Activated naive CD8-positive, alpha-beta T cell treated with anti-CD3 and anti-CD28 coated beads, Interleukin-2, amount 10 ng/mL, durations not matched to agents 7 days and 5 days (primary cell): ENCODE data around the gene COIL. TPM values are rescaled to one million over a fixed set of nuclear protein-coding genes. Genes with fewer than 3 reads are reported as not detected.
A peak's percentile ranks its signal among the peaks of the same experiment; 100 is the strongest.

Source experiments
- ATAC-seq: fragments of 150-1000 bp; cut with Tn5 transposase; one replicate; pipeline ENCODE4 v1.10.0; 2021; ENCODE audit warnings: low read depth, moderate library complexity
- POLR2A ChIA-PET: fragments of 350-600 bp; sonication (Branson Sonifier 250); formaldehyde crosslinking; loops from one replicate; lab custom pipeline; 2021; ENCODE audit warnings: antibody characterized with exemption; lab: Charles Lee
- DNase-seq: peaks from one replicate; pipeline ENCODE4 v3.0.0; 2021
- H3K27ac Mint-ChIP-seq: one replicate; pipeline ENCODE4 v1.8.0; 2022; ENCODE audit warnings: mild to moderate bottlenecking, mixed read lengths
- H3K27me3 Mint-ChIP-seq: one replicate; pipeline ENCODE4 v1.8.0; 2022; ENCODE audit warnings: mild to moderate bottlenecking, moderate library complexity, mixed read lengths
- H3K36me3 Mint-ChIP-seq: one replicate; pipeline ENCODE4 v1.8.0; 2021; ENCODE audit warnings: mild to moderate bottlenecking, mixed read lengths
- H3K4me1 Mint-ChIP-seq: one replicate; pipeline ENCODE4 v1.8.0; 2021; ENCODE audit warnings: mixed read lengths
- H3K4me3 Mint-ChIP-seq: one replicate; pipeline ENCODE4 v1.8.0; 2022; ENCODE audit warnings: mild to moderate bottlenecking, moderate library complexity, mixed read lengths
- H3K9me3 Mint-ChIP-seq: one replicate; pipeline ENCODE4 v1.8.0; 2021; ENCODE audit warnings: mixed read lengths
- total RNA-seq, 2 experiments: library from RNA; stranded (reverse); gene quantifications; one replicate each; pipeline ENCODE4 v1.2.3, GENCODE V29; 2021

The COIL gene
- total RNA-seq, 2 experiments from 2014 or later = 16.4 TPM

- DNase-seq = no peak
- no peaks in the 10 kb centered on the region for H3K9me3 Mint-ChIP-seq
- H3K36me3 Mint-ChIP-seq = peaks cover 56% of the 10 kb centered on the region
- H3K4me1 Mint-ChIP-seq = peaks cover 41% of the 10 kb centered on the region
- no peak for ATAC-seq
- H3K27ac Mint-ChIP-seq = no peak overlapping the region
- H3K27me3 Mint-ChIP-seq = no peaks in the 10 kb centered on the region
- H3K4me3 Mint-ChIP-seq = no peak overlapping the region
- POLR2A ChIA-PET = interaction anchor here (0.7 to 3.2 kb wide), 2 partner anchors 10 to 83 kb away, joined by 4 to 18 read pairs; partner anchors contain the start of gene TRIM25
Measured at GRCh38 chr17:56903560-56903959, 57.3 kb downstream of the COIL start.

DNA sequence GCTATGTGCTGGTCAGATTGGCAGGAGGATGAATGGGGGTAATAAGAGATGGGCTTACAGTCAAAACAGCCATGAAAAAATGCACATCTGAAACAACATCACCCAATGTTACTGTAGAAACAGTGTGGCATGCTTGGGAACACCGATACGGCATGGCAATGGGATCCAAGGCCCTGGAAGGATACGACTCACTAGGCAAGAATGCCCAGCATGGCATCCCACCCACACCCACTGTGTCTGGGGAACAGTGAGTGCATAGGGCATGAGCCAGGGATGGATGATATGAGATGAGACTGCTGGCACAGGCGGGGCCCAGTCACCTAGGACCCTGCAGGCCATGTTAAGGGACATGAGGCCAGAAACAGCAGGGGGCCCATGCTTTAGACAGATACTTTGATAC, 58.5 kb downstream of the COIL start:
- peaks cover 37% of the 10 kb centered on the region for H3K4me1 Mint-ChIP-seq
- ATAC-seq (no peak), DNase-seq (no peak)
- H3K4me3 Mint-ChIP-seq = no peak overlapping the region
- H3K27me3 Mint-ChIP-seq = no peaks in the 10 kb centered on the region
- POLR2A ChIA-PET = no interaction called here
- H3K27ac Mint-ChIP-seq = no peak overlapping the region
- H3K36me3 Mint-ChIP-seq = peaks cover 57% of the 10 kb centered on the region
- H3K9me3 Mint-ChIP-seq = no peaks in the 10 kb centered on the region

- POLR2A ChIA-PET = interaction anchor here (1.4 to 1.9 kb wide), 2 partner anchors 12 to 14 kb away, joined by 3 to 5 read pairs; partner anchors contain the start of gene TRIM25
- DNase-seq = no peak
- ATAC-seq = no peak
- Mint-ChIP-seq H3K27ac (no peak overlapping the region), H3K36me3 (peaks cover 60% of the 10 kb centered on the region), H3K4me3 (no peak overlapping the region), H3K4me1 (peaks cover 24% of the 10 kb centered on the region), H3K9me3 (no peaks in the 10 kb centered on the region), H3K27me3 (no peaks in the 10 kb centered on the region)
Measured at GRCh38 chr17:56899403-56899802, 61.4 kb downstream of the COIL start.

- Mint-ChIP-seq H3K27ac (no peak overlapping the region), H3K27me3 (no peaks in the 10 kb centered on the region), H3K36me3 (peaks cover 60% of the 10 kb centered on the region), H3K4me1 (peaks cover 20% of the 10 kb centered on the region), H3K9me3 (no peaks in the 10 kb centered on the region), H3K4me3 (no peak overlapping the region)
- no peak for DNase-seq
- no peak for ATAC-seq
- POLR2A ChIA-PET = interaction anchor here (1.4 to 1.9 kb wide), 2 partner anchors 11 to 15 kb away, joined by 3 to 5 read pairs; partner anchors contain the start of gene TRIM25
Measured at GRCh38 chr17:56898874-56899273, 62.0 kb downstream of the COIL start.

- Mint-ChIP-seq H3K4me3 (no peak overlapping the region), H3K36me3 (peaks cover 67% of the 10 kb centered on the region), H3K9me3 (no peaks in the 10 kb centered on the region), H3K27ac (peak overlapping the region; percentile 13), H3K27me3 (no peaks in the 10 kb centered on the region), H3K4me1 (peaks cover 21% of the 10 kb centered on the region)
- POLR2A ChIA-PET = no interaction called here
- DNase-seq (no peak), ATAC-seq (no peak)
Measured at GRCh38 chr17:56897646-56898424, 63.0 kb downstream of the COIL start.

GRCh38 chr17:56896968-56897359, 63.9 kb downstream of the COIL start:
- POLR2A ChIA-PET = no interaction called here
- Mint-ChIP-seq H3K9me3 (peaks cover 3% of the 10 kb centered on the region), H3K27me3 (no peaks in the 10 kb centered on the region), H3K4me1 (peaks cover 26% of the 10 kb centered on the region), H3K4me3 (no peak overlapping the region), H3K27ac (no peak overlapping the region), H3K36me3 (peaks cover 71% of the 10 kb centered on the region)
- DNase-seq = no peak
- ATAC-seq = no peak

- Mint-ChIP-seq H3K27me3 (no peaks in the 10 kb centered on the region), H3K4me1 (peaks cover 25% of the 10 kb centered on the region), H3K36me3 (peaks cover 72% of the 10 kb centered on the region), H3K4me3 (no peak overlapping the region), H3K27ac (no peak overlapping the region), H3K9me3 (peaks cover 3% of the 10 kb centered on the region)
- ATAC-seq = no peak
- POLR2A ChIA-PET = no interaction called here
- DNase-seq = no peak
Measured at GRCh38 chr17:56896217-56896967, 64.5 kb downstream of the COIL start.

DNA sequence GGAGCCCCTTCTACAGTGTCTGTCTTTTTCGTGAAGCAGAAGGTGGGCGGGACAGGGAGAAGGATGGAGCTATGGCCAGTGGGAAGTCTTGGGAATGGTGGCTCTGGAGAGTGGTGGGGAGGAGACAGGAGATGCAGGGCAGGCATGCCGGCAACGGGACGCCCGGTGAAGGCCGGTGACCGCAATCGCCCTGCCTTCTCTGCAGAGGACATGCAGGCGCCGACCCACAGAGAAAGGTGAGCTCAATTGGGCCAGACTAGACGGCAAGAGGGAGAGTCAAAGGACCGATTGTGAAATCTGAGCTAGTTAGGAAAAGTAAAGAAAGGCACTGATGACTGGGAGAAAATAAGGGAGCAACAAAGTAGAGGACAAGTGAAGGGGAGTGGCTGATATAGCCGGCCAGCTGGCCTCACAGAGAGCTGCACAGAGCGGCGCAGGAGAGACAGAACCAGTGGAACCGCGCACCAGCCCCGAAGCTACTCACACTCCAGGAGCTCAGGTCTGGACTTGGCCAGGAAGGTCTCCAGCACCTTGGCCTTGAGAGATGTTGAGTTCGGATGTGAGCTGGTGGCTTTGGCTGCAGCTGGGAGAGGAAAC, 65.9 kb downstream of the COIL start:
- peaks cover 79% of the 10 kb centered on the region for H3K36me3 Mint-ChIP-seq
- no peak overlapping the region for H3K27ac Mint-ChIP-seq
- no peak overlapping the region for H3K4me3 Mint-ChIP-seq
- no peak for DNase-seq
- POLR2A ChIA-PET = interaction anchor here (2.7 kb wide), 1 partner anchor 18 kb away, joined by 10 read pairs; the partner anchor contains the start of gene TRIM25
- H3K27me3 Mint-ChIP-seq = no peaks in the 10 kb centered on the region
- ATAC-seq = no peak
- peaks cover 3% of the 10 kb centered on the region for H3K9me3 Mint-ChIP-seq
- peaks cover 22% of the 10 kb centered on the region for H3K4me1 Mint-ChIP-seq

DNA sequence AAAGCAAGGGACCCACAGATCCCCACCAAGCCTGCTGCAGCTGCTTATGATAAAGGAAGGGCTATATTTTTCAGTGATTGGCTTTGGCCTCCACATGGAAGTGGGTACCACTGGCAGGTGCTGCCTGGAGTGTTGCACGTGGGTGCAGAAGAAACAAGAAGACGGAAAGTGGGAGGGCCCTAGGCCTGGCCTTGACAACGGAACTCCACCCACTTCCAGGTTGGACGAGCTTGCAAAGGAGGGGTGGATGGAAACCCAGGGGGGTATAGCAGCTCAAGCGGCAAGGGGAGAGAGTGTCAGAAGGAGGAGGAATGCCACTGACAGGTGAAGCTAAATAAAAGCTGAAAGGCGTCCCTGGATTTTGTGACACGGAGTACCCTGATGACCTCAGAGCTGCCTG, 67.3 kb downstream of the COIL start:
- H3K9me3 Mint-ChIP-seq = peaks cover 3% of the 10 kb centered on the region
- no peak overlapping the region for H3K27ac Mint-ChIP-seq
- peaks cover 84% of the 10 kb centered on the region for H3K36me3 Mint-ChIP-seq
- H3K27me3 Mint-ChIP-seq = no peaks in the 10 kb centered on the region
- no peak for ATAC-seq
- no peak for DNase-seq
- H3K4me1 Mint-ChIP-seq = peaks cover 19% of the 10 kb centered on the region
- POLR2A ChIA-PET = interaction anchor here (2.7 kb wide), 1 partner anchor 20 kb away, joined by 10 read pairs; the partner anchor contains the start of gene TRIM25
- no peak overlapping the region for H3K4me3 Mint-ChIP-seq

DNA sequence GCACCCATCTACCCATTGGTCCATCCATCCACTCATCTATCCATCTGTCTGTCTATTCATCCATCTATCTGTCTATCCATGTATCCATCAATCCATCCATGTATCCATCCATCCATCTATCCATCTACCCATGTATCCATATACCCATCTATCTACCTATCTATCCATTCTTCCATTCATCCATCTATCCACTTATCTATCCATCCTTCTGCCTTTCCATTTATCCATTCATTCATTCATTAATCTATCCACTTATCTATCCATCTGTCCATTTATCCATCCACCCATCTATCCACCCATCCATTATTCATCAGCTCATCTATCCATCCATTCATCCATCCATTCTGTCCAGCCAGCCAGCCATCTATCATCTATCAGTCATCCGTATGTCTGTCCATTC, 68.5 kb downstream of the COIL start:
- H3K4me3 Mint-ChIP-seq = no peak overlapping the region
- ATAC-seq (no peak), DNase-seq (no peak)
- no peaks in the 10 kb centered on the region for H3K27me3 Mint-ChIP-seq
- H3K27ac Mint-ChIP-seq = peak overlapping the region; percentile 20
- POLR2A ChIA-PET = no interaction called here
- H3K36me3 Mint-ChIP-seq = peaks cover 84% of the 10 kb centered on the region
- peaks cover 6% of the 10 kb centered on the region for H3K9me3 Mint-ChIP-seq
- peaks cover 13% of the 10 kb centered on the region for H3K4me1 Mint-ChIP-seq

DNA sequence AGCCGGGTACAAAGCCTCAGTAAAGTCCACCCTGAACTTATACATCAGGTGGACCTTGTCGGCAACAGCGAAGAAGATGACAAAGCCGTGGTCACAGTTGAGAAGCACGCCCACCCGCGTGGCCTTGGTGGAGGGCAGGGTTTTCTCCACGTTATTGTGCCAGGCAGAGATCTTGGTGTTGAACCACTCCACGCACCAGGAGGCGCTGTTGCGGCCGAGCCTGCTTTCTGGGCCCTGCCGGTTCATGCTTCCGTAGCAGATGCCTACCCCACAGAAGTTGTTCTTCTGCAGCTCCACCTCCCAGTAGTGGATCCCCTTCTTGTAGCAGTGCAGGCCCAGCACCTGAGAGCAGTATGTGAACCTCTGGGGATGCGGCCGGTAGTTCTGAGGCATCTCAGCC, 69.1 kb downstream of the COIL start:
- DNase-seq (peak; percentile 60), ATAC-seq (no peak)
- peaks cover 6% of the 10 kb centered on the region for H3K9me3 Mint-ChIP-seq
- peaks cover 10% of the 10 kb centered on the region for H3K4me1 Mint-ChIP-seq
- no peak overlapping the region for H3K27ac Mint-ChIP-seq
- no peak overlapping the region for H3K4me3 Mint-ChIP-seq
- H3K27me3 Mint-ChIP-seq = no peaks in the 10 kb centered on the region
- POLR2A ChIA-PET = interaction anchor here (1.1 kb wide), 1 partner anchor 20 kb away, joined by 3 read pairs; no protein-coding TSS in a partner anchor
- peaks cover 86% of the 10 kb centered on the region for H3K36me3 Mint-ChIP-seq

- ATAC-seq (no peak), DNase-seq (no peak)
- Mint-ChIP-seq H3K9me3 (peaks cover 6% of the 10 kb centered on the region), H3K4me3 (no peak overlapping the region), H3K27ac (no peak overlapping the region), H3K4me1 (peaks cover 10% of the 10 kb centered on the region), H3K36me3 (peaks cover 89% of the 10 kb centered on the region), H3K27me3 (no peaks in the 10 kb centered on the region)
- POLR2A ChIA-PET = interaction anchor here (1.1 kb wide), 1 partner anchor 19 kb away, joined by 3 read pairs; no protein-coding TSS in a partner anchor
Measured at GRCh38 chr17:56890906-56891674, 69.8 kb downstream of the COIL start.
